ENCODE results near the gene TMEM53.

- TF ChIP-seq CTCF (IDR thresholded peaks at IDR 0.05) (no peak), POLR2A (IDR thresholded peaks at IDR 0.05) (no peak)
Measured at GRCh38 chr1:44654621-44655187, 19.6 kb downstream of the TMEM53 start.
